ENCODE measurements around the gene MAML1. TPM values are rescaled to one million over a fixed set of nuclear protein-coding genes. Genes with fewer than 3 reads are reported as not detected.

Gene MAML1
- total and polyA plus RNA-seq, 2 experiments from 2014 or later = 5.8 to 9.5 TPM

- TF ChIP-seq EZH2 (IDR thresholded peaks at IDR 0.05; ENCODE audit: insufficient read depth, poor library complexity, severe bottlenecking) = no peak
- TF ChIP-seq EZH2phosphoT487 (IDR thresholded peaks at IDR 0.05; ENCODE audit: insufficient read depth, low read depth) = no peak
- Histone ChIP-seq H3K4me3 (peak overlapping the region; percentile 84; the same call in 1 of the 2 replicates), H3K9me2 (ENCODE audit: insufficient read depth) (no peaks in the 10 kb centered on the region), H3K4me2 (ENCODE audit: unreplicated experiment) (peak overlapping the region; percentile 87), H3K9ac (peak overlapping the region; percentile 23; the same call in 1 of the 2 replicates), H2AFZ (no peak overlapping the region), H3K79me2 (ENCODE audit: insufficient read depth) (peaks cover 39% of the 10 kb centered on the region), H3F3A (ENCODE audit: insufficient read depth) (no peaks in the 10 kb centered on the region), H3K27me3 (replicated peaks; ENCODE audit: insufficient read depth) (no peaks in the 10 kb centered on the region), H4K20me1 (ENCODE audit: insufficient read depth) (no peaks in the 10 kb centered on the region), H3K36me3 (ENCODE audit: low read depth) (peaks cover 5% of the 10 kb centered on the region; the same call in 1 of the 2 replicates), H3K4me1 (ENCODE audit: insufficient read depth) (peaks cover 17% of the 10 kb centered on the region), H3K27ac (peak overlapping the region; percentile 27; the same call in 1 of the 2 replicates), H3K9me3 (ENCODE audit: low read depth) (no peaks in the 10 kb centered on the region)
- 74 to 75% methylated on average over 14 to 18 of the region's 18 CpGs for WGBS, 2 experiments (ENCODE audit: low coverage in 1 of 2, low lambda C conversion rate in 2 of 2, missing lambda C conversion rate in 2 of 2)
- in situ Hi-C loops (cut with MboI) = no loop called here
- peak; percentile 62 for DNase-seq
Observed at GRCh38 chr5:179803651-179804554, 71.3 kb downstream of the MAML1 start.

- no peaks in the 10 kb centered on the region for H3K27me3 ChIP-seq (replicated peaks; ENCODE audit: insufficient read depth)
- peaks cover 17% of the 10 kb centered on the region for H3K4me1 ChIP-seq (ENCODE audit: insufficient read depth)
- peak overlapping the region; percentile 87 for H3K4me2 ChIP-seq (ENCODE audit: unreplicated experiment)
- no peaks in the 10 kb centered on the region for H3F3A ChIP-seq (ENCODE audit: insufficient read depth)
- no peak for DNase-seq
- no peaks in the 10 kb centered on the region for H4K20me1 ChIP-seq (ENCODE audit: insufficient read depth)
- peak overlapping the region; percentile 84 for H3K4me3 ChIP-seq
- H3K9me3 ChIP-seq (ENCODE audit: low read depth) = no peaks in the 10 kb centered on the region
- H2AFZ ChIP-seq = no peak overlapping the region
- 0 out of 2 replicates have a peak overlapping the region, but pooled peaks have one; percentile 64 for H3K27ac ChIP-seq
- peaks cover 39% of the 10 kb centered on the region for H3K79me2 ChIP-seq (ENCODE audit: insufficient read depth)
- in situ Hi-C loops (cut with MboI) = no loop called here
- H3K36me3 ChIP-seq (ENCODE audit: low read depth) = peaks cover 5% of the 10 kb centered on the region; the same call in 1 of the 2 replicates
- no peaks in the 10 kb centered on the region for H3K9me2 ChIP-seq (ENCODE audit: insufficient read depth)
- WGBS, 2 experiments (ENCODE audit: low coverage in 1 of 2, low lambda C conversion rate in 2 of 2, missing lambda C conversion rate in 2 of 2) = 82 to 90% methylated on average over 8 of the region's 8 CpGs
- no peak for TF ChIP-seq EZH2 (IDR thresholded peaks at IDR 0.05; ENCODE audit: insufficient read depth, poor library complexity, severe bottlenecking)
- peak overlapping the region; percentile 85 for H3K9ac ChIP-seq
Observed at GRCh38 chr5:179804555-179804947, 71.9 kb downstream of the MAML1 start.

DNA sequence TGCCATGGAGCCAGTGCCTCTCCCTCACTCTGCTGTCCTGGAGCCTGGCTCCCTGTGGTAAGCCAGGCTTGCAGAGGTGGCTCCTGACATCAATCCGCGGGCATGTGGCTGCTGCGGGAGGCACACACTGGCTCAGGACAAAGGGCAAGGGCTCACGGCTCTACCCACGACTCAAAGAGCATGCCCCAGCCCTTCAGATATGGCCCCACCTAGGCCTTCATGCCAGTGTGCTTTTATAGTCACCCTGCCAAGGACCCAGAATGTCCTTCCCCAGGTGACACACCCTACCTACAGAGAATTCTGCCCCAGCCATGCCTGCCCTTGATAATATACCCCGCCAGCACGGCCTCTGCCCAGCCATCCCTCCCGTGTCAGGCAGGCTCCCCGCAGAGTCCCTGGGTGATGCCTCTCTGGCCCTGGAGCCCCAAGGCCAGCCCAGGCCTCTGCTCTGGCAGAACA is 72.5 kb downstream of the MAML1 start:
- Histone ChIP-seq H3K9me2 (ENCODE audit: insufficient read depth) (no peaks in the 10 kb centered on the region), H2AFZ (0 out of 2 replicates have a peak overlapping the region, but pooled peaks have one; percentile 7), H3K27ac (peak overlapping the region; percentile 64), H3K4me2 (ENCODE audit: unreplicated experiment) (peak overlapping the region; percentile 87), H3F3A (ENCODE audit: insufficient read depth) (no peaks in the 10 kb centered on the region), H3K27me3 (replicated peaks; ENCODE audit: insufficient read depth) (no peaks in the 10 kb centered on the region), H3K36me3 (ENCODE audit: low read depth) (peaks cover 5% of the 10 kb centered on the region; the same call in 1 of the 2 replicates), H4K20me1 (ENCODE audit: insufficient read depth) (no peaks in the 10 kb centered on the region), H3K4me1 (ENCODE audit: insufficient read depth) (peaks cover 17% of the 10 kb centered on the region), H3K4me3 (peak overlapping the region; percentile 84), H3K9ac (peak overlapping the region; percentile 85), H3K9me3 (ENCODE audit: low read depth) (no peaks in the 10 kb centered on the region), H3K79me2 (ENCODE audit: insufficient read depth) (peaks cover 39% of the 10 kb centered on the region)
- WGBS, 2 experiments (ENCODE audit: low coverage in 1 of 2, low lambda C conversion rate in 2 of 2, missing lambda C conversion rate in 2 of 2) = 31 to 41% methylated on average over 7 to 9 of the region's 9 CpGs
- in situ Hi-C loops (cut with MboI) = no loop called here
- TF ChIP-seq EZH2 (IDR thresholded peaks at IDR 0.05; ENCODE audit: insufficient read depth, poor library complexity, severe bottlenecking) (no peak), EZH2phosphoT487 (IDR thresholded peaks at IDR 0.05; ENCODE audit: insufficient read depth, low read depth) (no peak)
- no peak for DNase-seq

- H3K27ac ChIP-seq = peak overlapping the region; percentile 64
- peak; percentile 82 for DNase-seq
- in situ Hi-C loops (cut with MboI) = no loop called here
- H3K4me2 ChIP-seq (ENCODE audit: unreplicated experiment) = peak overlapping the region; percentile 87
- H3K9ac ChIP-seq = peak overlapping the region; percentile 85
- peaks cover 39% of the 10 kb centered on the region for H3K79me2 ChIP-seq (ENCODE audit: insufficient read depth)
- TF ChIP-seq EZH2phosphoT487 (IDR thresholded peaks at IDR 0.05; ENCODE audit: insufficient read depth, low read depth) (no peak), EZH2 (IDR thresholded peaks at IDR 0.05; ENCODE audit: insufficient read depth, poor library complexity, severe bottlenecking) (no peak)
- H4K20me1 ChIP-seq (ENCODE audit: insufficient read depth) = no peaks in the 10 kb centered on the region
- peak overlapping the region; percentile 84 for H3K4me3 ChIP-seq
- no peaks in the 10 kb centered on the region for H3K9me2 ChIP-seq (ENCODE audit: insufficient read depth)
- H2AFZ ChIP-seq = peak overlapping the region; percentile 61; the same call in 1 of the 2 replicates
- WGBS, 2 experiments (ENCODE audit: low coverage in 1 of 2, low lambda C conversion rate in 2 of 2, missing lambda C conversion rate in 2 of 2) = 1 to 3% methylated on average over 25 to 48 of the region's 65 CpGs
- H3K36me3 ChIP-seq (ENCODE audit: low read depth) = peaks cover 5% of the 10 kb centered on the region; the same call in 1 of the 2 replicates
- no peaks in the 10 kb centered on the region for H3K9me3 ChIP-seq (ENCODE audit: low read depth)
- H3F3A ChIP-seq (ENCODE audit: insufficient read depth) = peaks cover 1% of the 10 kb centered on the region; the same call in 1 of the 2 replicates
- peaks cover 17% of the 10 kb centered on the region for H3K4me1 ChIP-seq (ENCODE audit: insufficient read depth)
- no peaks in the 10 kb centered on the region for H3K27me3 ChIP-seq (replicated peaks; ENCODE audit: insufficient read depth)
Observed at GRCh38 chr5:179805529-179806249, 73.1 kb downstream of the MAML1 start.

All from GM23248 (cell line).